ENCODE data around the gene PDP2. TPM values are rescaled to one million over a fixed set of nuclear protein-coding genes. Genes with fewer than 3 reads are reported as not detected.

PDP2 gene
- total RNA-seq (1 to 10 TPM; 2.1 to 7.5 (median 3.9) TPM), polyA plus RNA-seq (1 to 10 TPM; 1.1 to 3.2 TPM)
- long read RNA-seq, donor 1, result 0 reads
- long read RNA-seq, donor 2, full-length matches to known transcripts, result 7 of 12 reads
- long read RNA-seq, donor 2, partial matches to known transcripts, result 1 of 12 reads
- long read RNA-seq, donor 2, other reads (novel, unspliced or antisense), result 4 of 12 reads
- long read RNA-seq, donor 3, partial matches to known transcripts, result 0 of 2 reads
- long read RNA-seq, donor 3, other reads (novel, unspliced or antisense), result 1 of 2 reads

GRCh38 chr16:66880288-66881013 lies at the start of gene PDP2:
PDP2 (plus strand) TSS chr16:66880515; CDS start chr16:66884285, 3,770 bp downstream.
- WGBS, 4 donors, result 0 to 1% (median 1%) methylated on average over 20 to 58 of the region's 58 CpGs
- intact Hi-C loops (cut with DNase I), result no loop called here
- Histone ChIP-seq H3K27ac (peak within 1 kb of the TSS in 11 of 12 donors; percentile 5 to 76 (median 50)), H3K27me3 (no peaks in the 10 kb centered on the region), H3K36me3 (peaks cover 0 to 17% (median 14%) of the 10 kb centered on the region in 9 donors), H3K9me3 (no peaks in the 10 kb centered on the region), H3K4me3 (peak within 1 kb of the TSS; percentile 69 to 98 (median 86)), H3K4me1 (peaks cover 0 to 18% (median 10%) of the 10 kb centered on the region in 12 donors)
- TF ChIP-seq POLR2A (IDR thresholded peaks at IDR 0.05) (peak in 1 of 2 donors; percentile 42), CTCF (IDR thresholded peaks at IDR 0.05) (peak in 1 of 12 donors; percentile 5)
- peak; percentile 98 to 99 (median 98) for ATAC-seq
- DNase-seq, result peak; percentile 95 to 97 (median 96)

- 78 to 87% (median 84%) methylated on average over 3 of the region's 3 CpGs for WGBS, 4 donors
- Histone ChIP-seq H3K36me3 (peaks cover 0 to 14% (median 7%) of the 10 kb centered on the region in 9 donors), H3K27me3 (no peaks in the 10 kb centered on the region), H3K27ac (no peak overlapping the region), H3K4me3 (no peak overlapping the region), H3K4me1 (peaks cover 0 to 28% (median 15%) of the 10 kb centered on the region in 12 donors), H3K9me3 (no peaks in the 10 kb centered on the region)
- DNase-seq (no peak), ATAC-seq (no peak)
- TF ChIP-seq CTCF (IDR thresholded peaks at IDR 0.05) (no peak), POLR2A (IDR thresholded peaks at IDR 0.05) (no peak)
- intact Hi-C loops (cut with DNase I), result loop anchor here in 5 of 10 donors (1.0 to 5.0 kb wide), 2 partner anchors 35 kb away; no protein-coding TSS in a partner anchor
Measured at GRCh38 chr16:66832190-66832589, 48.1 kb upstream of the PDP2 start.

GRCh38 chr16:66832661-66833305 lies 47.5 kb upstream of the PDP2 start:
- Histone ChIP-seq H3K4me1 (peaks cover 0 to 27% (median 15%) of the 10 kb centered on the region in 12 donors), H3K27ac (no peak overlapping the region), H3K4me3 (no peak overlapping the region), H3K27me3 (no peaks in the 10 kb centered on the region), H3K36me3 (peaks cover 0 to 9% (median 1%) of the 10 kb centered on the region in 9 donors), H3K9me3 (no peaks in the 10 kb centered on the region)
- intact Hi-C loops (cut with DNase I), result loop anchor here in 5 of 10 donors (1.0 to 5.0 kb wide), 2 partner anchors 35 kb away; no protein-coding TSS in a partner anchor
- 78 to 84% (median 80%) methylated on average over 7 of the region's 7 CpGs for WGBS, 4 donors
- DNase-seq (no peak), ATAC-seq (no peak)
- no peak for TF ChIP-seq POLR2A (IDR thresholded peaks at IDR 0.05)
- no peak for TF ChIP-seq CTCF (IDR thresholded peaks at IDR 0.05)
